Left lung (tissue), 10 donors: ENCODE data around the gene PLOD2. TPM values are rescaled to one million over a fixed set of nuclear protein-coding genes. Genes with fewer than 3 reads are reported as not detected.

Experiments
- ATAC-seq: fragments of 200-7000 bp; cut with Tn5 transposase; one replicate; pipeline ENCODE4 v1.9.1; 2020; ENCODE audit warnings: moderate library complexity
- DNase-seq, 4 donors: peaks; one replicate each; pipeline ENCODE4 v3.0.0-alpha.2; 2013 to 2020
- H3K27ac ChIP-seq, 2 donors: fragments of 200-600 bp; sonication (generic) in 1 of 2; one replicate each; pipeline versions ENCODE4 v1.5.0 to v1.8.0; 2020 to 2021
- H3K27me3 ChIP-seq, 2 donors: fragments of 200-600 bp; sonication (generic) in 1 of 2; one replicate each; pipeline versions ENCODE4 v1.5.0 to v1.8.0; 2020 to 2021
- H3K36me3 ChIP-seq, 2 donors: fragments of 200-600 bp; sonication (generic) in 1 of 2; one replicate each; pipeline versions ENCODE4 v1.5.0 to v1.8.0; 2020 to 2021
- H3K4me1 ChIP-seq, 2 donors: fragments of 200-600 bp; one replicate each; pipeline ENCODE4 v1.8.0; 2021
- H3K4me3 ChIP-seq, 2 donors: fragments of 200-600 bp; sonication (generic) in 1 of 2; one replicate each; pipeline versions ENCODE4 v1.5.0 to v1.8.0; 2020 to 2021; ENCODE audit warnings: mild to moderate bottlenecking in 1 of 2
- H3K9me3 ChIP-seq, 2 donors: fragments of 200-600 bp; sonication (generic) in 1 of 2; one replicate each; pipeline versions ENCODE4 v1.5.0 to v1.8.0; 2020 to 2021
- CTCF ChIP-seq, 2 donors: fragments of 200-600 bp; sonication (generic) in 1 of 2; IDR thresholded peaks; one replicate each; pipeline versions ENCODE4 v1.5.0 to v1.8.0; 2021; ENCODE audit warnings: antibody characterized with exemption in 2 of 2
- intact Hi-C, 2 donors: fragments of 100-400 bp; cut with DNase I; formaldehyde crosslinking; loops; one replicate each; pipeline versions ENCODE4 v1.11.2 to v1.14.2; 2022
- polyA plus RNA-seq, 6 donors: library from polyadenylated mRNA; unstranded; fragments of 120-200 nt; gene quantifications; one replicate each; pipeline ENCODE4 v1.2.1, GENCODE V29; 2013; ENCODE audit not compliant: insufficient read length in 6 of 6
- total RNA-seq, 2 donors: library from RNA; stranded (reverse); fragmentation: NEBNext Ultra II Directional; extraction: Animal tissue kit (Norgen Biotek cat#: 25700); gene quantifications; one replicate each; pipeline ENCODE4 v1.2.1, GENCODE V29; 2021
- donor health status: DM: no; HTN: yes; CAD: no.
- donor health status: DM: no; HTN: no; CAD: no.

The PLOD2 gene
- total and polyA plus RNA-seq, 8 donors, result 41.9 to 98.6 (median 69.1) TPM

- Histone ChIP-seq H3K9me3 (no peaks in the 10 kb centered on the region), H3K4me1 (no peaks in the 10 kb centered on the region), H3K27ac (no peak overlapping the region), H3K4me3 (no peak overlapping the region), H3K27me3 (no peaks in the 10 kb centered on the region), H3K36me3 (no peaks in the 10 kb centered on the region)
- DNase-seq (no peak), ATAC-seq (no peak)
- intact Hi-C loops, result no loop called here
- TF ChIP-seq CTCF (IDR thresholded peaks at IDR 0.05), result no peak
These were observed 120.4 kb downstream of the PLOD2 start for GRCh38 chr3:146040630-146041029.

GRCh38 chr3:146037697-146038096 is 123.3 kb downstream of the PLOD2 start:
- no peak overlapping the region for H3K27ac ChIP-seq
- H3K4me1 ChIP-seq, result no peaks in the 10 kb centered on the region
- H3K27me3 ChIP-seq, result no peaks in the 10 kb centered on the region
- DNase-seq (no peak), ATAC-seq (no peak)
- intact Hi-C loops, result no loop called here
- H3K9me3 ChIP-seq, result no peaks in the 10 kb centered on the region
- no peak overlapping the region for H3K4me3 ChIP-seq
- H3K36me3 ChIP-seq, result no peaks in the 10 kb centered on the region
- no peak for TF ChIP-seq CTCF (IDR thresholded peaks at IDR 0.05)

- no peaks in the 10 kb centered on the region for H3K9me3 ChIP-seq
- TF ChIP-seq CTCF (IDR thresholded peaks at IDR 0.05), result no peak
- no peak overlapping the region for H3K27ac ChIP-seq
- DNase-seq, result no peak
- H3K4me3 ChIP-seq, result no peak overlapping the region
- no peaks in the 10 kb centered on the region for H3K4me1 ChIP-seq
- H3K27me3 ChIP-seq, result no peaks in the 10 kb centered on the region
- no peaks in the 10 kb centered on the region for H3K36me3 ChIP-seq
- intact Hi-C loops, result no loop called here
- no peak for ATAC-seq
These were observed 124.7 kb downstream of the PLOD2 start for GRCh38 chr3:146036281-146036680.

GRCh38 chr3:146035366-146035765 is 125.6 kb downstream of the PLOD2 start:
- no peak for ATAC-seq
- Histone ChIP-seq H3K4me1 (no peaks in the 10 kb centered on the region), H3K36me3 (no peaks in the 10 kb centered on the region), H3K4me3 (no peak overlapping the region), H3K27ac (no peak overlapping the region), H3K9me3 (no peaks in the 10 kb centered on the region), H3K27me3 (no peaks in the 10 kb centered on the region)
- TF ChIP-seq CTCF (IDR thresholded peaks at IDR 0.05), result no peak
- peak in 1 of 4 donors; percentile 48 for DNase-seq
- intact Hi-C loops, result no loop called here

- Histone ChIP-seq H3K36me3 (no peaks in the 10 kb centered on the region), H3K4me3 (no peak overlapping the region)
- intact Hi-C loops, result no loop called here
These were observed 127.0 kb downstream of the PLOD2 start for GRCh38 chr3:146033950-146034349.

More at GRCh38 chr3:146033950-146034349, 127.0 kb downstream of the PLOD2 start:
- no peaks in the 10 kb centered on the region for H3K27me3 ChIP-seq
- no peak overlapping the region for H3K27ac ChIP-seq
- no peaks in the 10 kb centered on the region for H3K4me1 ChIP-seq
- no peak for TF ChIP-seq CTCF (IDR thresholded peaks at IDR 0.05)
- DNase-seq, result no peak
- no peak for ATAC-seq
- no peaks in the 10 kb centered on the region for H3K9me3 ChIP-seq
